H1 (cell line): ENCODE measurements around the gene GAPDHS.

Source experiments
- BRCA1 ChIP-seq: IDR thresholded peaks from 2 replicates; pipeline ENCODE4 v1.6.1; 2012; ENCODE audit warnings: low read depth, low read length, improper control_type of control experiment
- CTCF ChIP-seq, 3 experiments: IDR thresholded peaks; 1 replicate in 2 of 3; 2 replicates in 1 of 3; pipeline versions ENCODE4 v1.5.1 to v1.6.1; 2011; ENCODE audit warnings: low read length in 3 of 3, mild to moderate bottlenecking in 3 of 3, inconsistent platforms in 2 of 3, low read depth in 1 of 3, moderate library complexity in 1 of 3; ENCODE audit not compliant: insufficient read depth in 1 of 3; ENCODE audit errors: control extremely low read depth in 1 of 3
- POLR2A ChIP-seq, 2 experiments: IDR thresholded peaks; 1 replicate in 1 of 2; 2 replicates in 1 of 2; pipeline ENCODE4 v1.6.1; 2011; ENCODE audit warnings: low read depth in 2 of 2, low read length in 2 of 2, mild to moderate bottlenecking in 2 of 2; ENCODE audit errors: control extremely low read depth in 1 of 2
- POLR2AphosphoS5 ChIP-seq: IDR thresholded peaks from 2 replicates; pipeline ENCODE4 v1.6.1; 2011; ENCODE audit warnings: low read depth, low read length
- RXRA ChIP-seq: IDR thresholded peaks from 2 replicates; pipeline ENCODE4 v1.6.1; 2011; ENCODE audit warnings: low read depth, mild to moderate bottlenecking, low read length, moderate library complexity; ENCODE audit not compliant: insufficient read depth
- TAF1 ChIP-seq: IDR thresholded peaks from 2 replicates; pipeline ENCODE4 v1.6.1; 2011; ENCODE audit warnings: mild to moderate bottlenecking, low read depth, low read length
- TEAD4 ChIP-seq: IDR thresholded peaks from 2 replicates; pipeline ENCODE4 v1.6.1; 2012; ENCODE audit warnings: low read depth, low read length, inconsistent platforms, mixed read lengths

- no peak for TF ChIP-seq TAF1
- TF ChIP-seq POLR2AphosphoS5: no peak
- no peak for TF ChIP-seq BRCA1
- TF ChIP-seq CTCF (IDR thresholded peaks at IDR 0.05; ENCODE audit: control extremely low read depth in 1 of 3, insufficient read depth in 1 of 3, low read depth in 1 of 3, low read length in 3 of 3): no peak
- TF ChIP-seq RXRA: no peak
- no peak for TF ChIP-seq POLR2A (IDR thresholded peaks at IDR 0.05; ENCODE audit: control extremely low read depth in 1 of 2, low read depth in 2 of 2, low read length in 2 of 2)
- no peak for TF ChIP-seq TEAD4
These were observed 15.9 kb upstream of the GAPDHS start for GRCh38 chr19:35517342-35517741.
